ENCODE measurements around the gene HLF. TPM values are rescaled to one million over a fixed set of nuclear protein-coding genes. Genes with fewer than 3 reads are reported as not detected.

The HLF gene
- total and polyA plus RNA-seq, 10 of the 15 experiments (the other 5 are each of a cell fraction or from before 2014, with no cell fraction given), result 0.01 to 0.33 (median 0.20) TPM; not detected in 3

GRCh38 chr17:55299890-55300289 is 35.1 kb downstream of the HLF start:
- H3K4me2 ChIP-seq (ENCODE audit: control insufficient read depth, insufficient read depth), result no peak overlapping the region
- no peak overlapping the region for H2AFZ ChIP-seq (ENCODE audit: control insufficient read depth, low read depth, low read length)
- no peak overlapping the region for H3K27ac ChIP-seq (ENCODE audit: control insufficient read depth, insufficient read depth)
- no peaks in the 10 kb centered on the region for H4K20me1 ChIP-seq (ENCODE audit: control insufficient read depth, insufficient read depth)
- ATAC-seq, result no peak
- in situ Hi-C loops (cut with MboI), result no loop called here
- DNase-seq (ENCODE audit: low read depth, low spot score), result no peak
- no peaks in the 10 kb centered on the region for H3K79me2 ChIP-seq (ENCODE audit: control insufficient read depth, insufficient read depth, low read length)
- H3K27me3 ChIP-seq (replicated peaks in 1 of 2; ENCODE audit: control insufficient read depth in 2 of 2, insufficient read depth in 2 of 2, low read length in 1 of 2), result peaks cover 0 to 1% of the 10 kb centered on the region in 2 experiments; a peak in 2 of 4 replicates
- intact Hi-C loops (cut with micrococcal nuclease; ENCODE audit: unreplicated experiment), result loop anchor here (5.0 kb wide), 1 partner anchor 248 kb away; no protein-coding TSS in a partner anchor
- POLR2A ChIA-PET, result interaction anchor here (0.5 kb wide), 1 partner anchor 53 kb away, joined by 7 read pairs; no protein-coding TSS in a partner anchor
- FAIRE-seq, result no peak
- no peak overlapping the region for H3K4me3 ChIP-seq
- SMC1A ChIA-PET (ENCODE audit: uncharacterized antibody, unreplicated experiment), result no interaction called here
- no TSS peak for BruUV-seq (replicated peaks)
- H3K36me3 ChIP-seq (ENCODE audit: control insufficient read depth in 2 of 2, insufficient read depth in 2 of 2, low read length in 1 of 2), result no peaks in the 10 kb centered on the region
- RAD21 ChIA-PET (ENCODE audit: unreplicated experiment), result no interaction called here
- no peak for TF ChIP-seq HDAC2 (IDR thresholded peaks at IDR 0.05)
- CTCF ChIA-PET, result no interaction called here
- no peak overlapping the region for H3K9ac ChIP-seq (ENCODE audit: control insufficient read depth, insufficient read depth, low read length)
- 55% methylated on average over 4 of the region's 4 CpGs for WGBS (ENCODE audit: insufficient coverage, insufficient replicate concordance, low lambda C conversion rate, missing lambda C conversion rate)
- H3K4me1 ChIP-seq (ENCODE audit: control insufficient read depth, insufficient read depth, low read length), result no peaks in the 10 kb centered on the region
- no peaks in the 10 kb centered on the region for H3K9me3 ChIP-seq (replicated peaks; ENCODE audit: control insufficient read depth, insufficient read depth, low read length)

DNA sequence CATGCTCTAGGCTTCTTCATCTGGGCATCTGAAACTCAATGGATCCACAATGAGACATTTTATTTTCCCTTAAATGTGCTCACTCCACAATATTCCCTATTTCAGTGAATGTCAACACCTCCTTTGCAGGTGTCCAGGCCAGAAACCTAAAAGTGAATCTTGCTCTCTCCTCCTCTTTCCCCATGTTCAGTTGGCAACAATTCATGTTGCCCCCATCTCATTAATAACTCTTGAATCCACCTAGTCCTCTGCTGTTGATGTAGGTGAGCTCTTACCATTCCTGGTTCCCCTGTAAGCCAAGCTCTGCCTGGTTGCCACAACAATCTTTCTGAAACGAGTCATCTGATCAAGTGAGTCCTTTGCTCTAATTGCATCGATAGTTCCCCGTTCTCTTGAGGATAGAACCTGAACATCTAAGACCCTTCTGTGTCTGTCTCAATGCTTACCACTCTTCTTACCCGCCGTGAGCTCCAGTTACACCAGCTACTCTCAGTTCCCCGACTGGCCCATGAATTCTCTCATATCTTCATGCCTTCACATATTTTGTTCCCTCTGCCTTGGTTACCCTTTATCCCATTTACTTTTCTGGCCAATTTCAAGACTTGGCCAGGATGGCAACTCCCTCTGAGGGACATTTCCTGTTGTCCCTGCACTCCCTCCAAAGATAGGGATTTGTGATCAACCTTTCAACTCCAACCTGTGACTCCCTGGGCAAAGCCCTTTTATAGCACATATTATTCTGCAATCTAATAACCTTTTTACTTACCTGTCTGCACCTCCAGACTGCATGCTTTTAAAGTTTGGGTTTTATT is 35.9 kb downstream of the HLF start:
- POLR2A ChIA-PET, result no interaction called here
- Histone ChIP-seq H3K4me1 (ENCODE audit: control insufficient read depth, insufficient read depth, low read length) (no peaks in the 10 kb centered on the region), H3K79me2 (ENCODE audit: control insufficient read depth, insufficient read depth, low read length) (no peaks in the 10 kb centered on the region), H3K9me3 (replicated peaks; ENCODE audit: control insufficient read depth, insufficient read depth, low read length) (no peaks in the 10 kb centered on the region), H2AFZ (ENCODE audit: control insufficient read depth, low read depth, low read length) (no peak overlapping the region), H3K9ac (ENCODE audit: control insufficient read depth, insufficient read depth, low read length) (no peak overlapping the region), H3K36me3 (ENCODE audit: control insufficient read depth in 2 of 2, insufficient read depth in 2 of 2, low read length in 1 of 2) (no peaks in the 10 kb centered on the region), H3K4me2 (ENCODE audit: control insufficient read depth, insufficient read depth) (no peak overlapping the region), H3K27me3 (replicated peaks in 1 of 2; ENCODE audit: control insufficient read depth in 2 of 2, insufficient read depth in 2 of 2, low read length in 1 of 2) (no peaks in the 10 kb centered on the region; a peak in 2 of 4 replicates), H4K20me1 (ENCODE audit: control insufficient read depth, insufficient read depth) (no peaks in the 10 kb centered on the region), H3K4me3 (no peak overlapping the region), H3K27ac (ENCODE audit: control insufficient read depth, insufficient read depth) (no peak overlapping the region)
- CTCF ChIA-PET, result interaction anchor here (0.8 kb wide), 1 partner anchor 46 kb away, joined by 3 read pairs; no protein-coding TSS in a partner anchor
- FAIRE-seq (no peak), ATAC-seq (no peak), DNase-seq (ENCODE audit: low read depth, low spot score) (no peak)
- 49% methylated on average over 6 of the region's 6 CpGs for WGBS (ENCODE audit: insufficient coverage, insufficient replicate concordance, low lambda C conversion rate, missing lambda C conversion rate)
- intact Hi-C loops (cut with micrococcal nuclease; ENCODE audit: unreplicated experiment), result no loop called here
- SMC1A ChIA-PET (ENCODE audit: uncharacterized antibody, unreplicated experiment), result no interaction called here
- RAD21 ChIA-PET (ENCODE audit: unreplicated experiment), result no interaction called here
- in situ Hi-C loops (cut with MboI), result no loop called here
- BruUV-seq (replicated peaks), result no TSS peak
- TF ChIP-seq BHLHE40 (IDR thresholded peaks at IDR 0.05; ENCODE audit: borderline replicate concordance in 1 of 2, low read depth in 2 of 2, low read length in 1 of 2), result no peak
- TF ChIP-seq NRF1 (conservative IDR thresholded peaks at IDR 0.05; ENCODE audit: low read depth, low read length), result no peak
- no peak for TF ChIP-seq POLR2A (IDR thresholded peaks at IDR 0.05; ENCODE audit: low read depth, low read length)
- no peak for TF ChIP-seq NR2F1 (conservative IDR thresholded peaks at IDR 0.05)
- TF ChIP-seq CUX1 (IDR thresholded peaks at IDR 0.05; ENCODE audit: insufficient replicate concordance, low read depth, low read length), result no peak
- no peak for TF ChIP-seq NBN (IDR thresholded peaks at IDR 0.05)
- no peak for TF ChIP-seq TAF1 (IDR thresholded peaks at IDR 0.05; ENCODE audit: borderline replicate concordance, low read depth, low read length)
- TF ChIP-seq, protein P1, sequence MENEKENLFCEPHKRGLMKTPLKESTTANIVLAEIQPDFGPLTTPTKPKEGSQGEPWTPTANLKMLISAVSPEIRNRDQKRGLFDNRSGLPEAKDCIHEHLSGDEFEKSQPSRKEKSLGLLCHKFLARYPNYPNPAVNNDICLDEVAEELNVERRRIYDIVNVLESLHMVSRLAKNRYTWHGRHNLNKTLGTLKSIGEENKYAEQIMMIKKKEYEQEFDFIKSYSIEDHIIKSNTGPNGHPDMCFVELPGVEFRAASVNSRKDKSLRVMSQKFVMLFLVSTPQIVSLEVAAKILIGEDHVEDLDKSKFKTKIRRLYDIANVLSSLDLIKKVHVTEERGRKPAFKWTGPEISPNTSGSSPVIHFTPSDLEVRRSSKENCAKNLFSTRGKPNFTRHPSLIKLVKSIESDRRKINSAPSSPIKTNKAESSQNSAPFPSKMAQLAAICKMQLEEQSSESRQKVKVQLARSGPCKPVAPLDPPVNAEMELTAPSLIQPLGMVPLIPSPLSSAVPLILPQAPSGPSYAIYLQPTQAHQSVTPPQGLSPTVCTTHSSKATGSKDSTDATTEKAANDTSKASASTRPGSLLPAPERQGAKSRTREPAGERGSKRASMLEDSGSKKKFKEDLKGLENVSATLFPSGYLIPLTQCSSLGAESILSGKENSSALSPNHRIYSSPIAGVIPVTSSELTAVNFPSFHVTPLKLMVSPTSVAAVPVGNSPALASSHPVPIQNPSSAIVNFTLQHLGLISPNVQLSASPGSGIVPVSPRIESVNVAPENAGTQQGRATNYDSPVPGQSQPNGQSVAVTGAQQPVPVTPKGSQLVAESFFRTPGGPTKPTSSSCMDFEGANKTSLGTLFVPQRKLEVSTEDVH (IDR thresholded peaks at IDR 0.05; ENCODE audit: low read depth, partially characterized antibody), result no peak

All from GM12878 (cell line).